ENCODE results near the gene ZIC5. TPM values are rescaled to one million over a fixed set of nuclear protein-coding genes. Genes with fewer than 3 reads are reported as not detected.

The ZIC5 gene
- total RNA-seq, 1 donor from 2014 or later, result not detected

DNA sequence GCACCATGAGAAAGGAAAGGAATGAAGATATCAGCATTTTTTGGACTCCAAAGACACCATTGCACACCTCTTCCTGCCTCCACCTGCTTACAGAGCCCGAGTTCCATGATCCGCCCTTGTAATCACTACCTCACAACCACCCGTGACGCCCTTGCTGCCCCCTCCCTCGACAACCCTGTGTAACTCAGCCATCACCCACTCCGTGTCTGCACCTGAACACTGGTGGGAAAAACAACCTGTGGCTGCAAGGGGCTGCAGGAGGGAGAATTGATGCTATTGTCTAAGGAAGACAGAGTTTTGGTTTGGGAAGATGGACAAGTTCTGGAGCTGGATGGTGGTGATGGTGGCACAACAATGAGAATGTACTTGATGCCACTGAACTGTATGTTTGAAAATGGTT is 27.0 kb downstream of the ZIC5 start:
- Histone ChIP-seq H3K9me3 (no peaks in the 10 kb centered on the region), H3K27me3 (no peaks in the 10 kb centered on the region), H3K27ac (no peak overlapping the region), H3K4me1 (no peaks in the 10 kb centered on the region), H3K36me3 (no peaks in the 10 kb centered on the region), H3K4me3 (no peak overlapping the region)
- intact Hi-C loops (cut with DNase I), result no loop called here
- TF ChIP-seq, protein P1, sequence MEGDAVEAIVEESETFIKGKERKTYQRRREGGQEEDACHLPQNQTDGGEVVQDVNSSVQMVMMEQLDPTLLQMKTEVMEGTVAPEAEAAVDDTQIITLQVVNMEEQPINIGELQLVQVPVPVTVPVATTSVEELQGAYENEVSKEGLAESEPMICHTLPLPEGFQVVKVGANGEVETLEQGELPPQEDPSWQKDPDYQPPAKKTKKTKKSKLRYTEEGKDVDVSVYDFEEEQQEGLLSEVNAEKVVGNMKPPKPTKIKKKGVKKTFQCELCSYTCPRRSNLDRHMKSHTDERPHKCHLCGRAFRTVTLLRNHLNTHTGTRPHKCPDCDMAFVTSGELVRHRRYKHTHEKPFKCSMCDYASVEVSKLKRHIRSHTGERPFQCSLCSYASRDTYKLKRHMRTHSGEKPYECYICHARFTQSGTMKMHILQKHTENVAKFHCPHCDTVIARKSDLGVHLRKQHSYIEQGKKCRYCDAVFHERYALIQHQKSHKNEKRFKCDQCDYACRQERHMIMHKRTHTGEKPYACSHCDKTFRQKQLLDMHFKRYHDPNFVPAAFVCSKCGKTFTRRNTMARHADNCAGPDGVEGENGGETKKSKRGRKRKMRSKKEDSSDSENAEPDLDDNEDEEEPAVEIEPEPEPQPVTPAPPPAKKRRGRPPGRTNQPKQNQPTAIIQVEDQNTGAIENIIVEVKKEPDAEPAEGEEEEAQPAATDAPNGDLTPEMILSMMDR (IDR thresholded peaks at IDR 0.05), result no peak
- DNase-seq (ENCODE audit: low spot score in 2 of 2), result no peak

DNA sequence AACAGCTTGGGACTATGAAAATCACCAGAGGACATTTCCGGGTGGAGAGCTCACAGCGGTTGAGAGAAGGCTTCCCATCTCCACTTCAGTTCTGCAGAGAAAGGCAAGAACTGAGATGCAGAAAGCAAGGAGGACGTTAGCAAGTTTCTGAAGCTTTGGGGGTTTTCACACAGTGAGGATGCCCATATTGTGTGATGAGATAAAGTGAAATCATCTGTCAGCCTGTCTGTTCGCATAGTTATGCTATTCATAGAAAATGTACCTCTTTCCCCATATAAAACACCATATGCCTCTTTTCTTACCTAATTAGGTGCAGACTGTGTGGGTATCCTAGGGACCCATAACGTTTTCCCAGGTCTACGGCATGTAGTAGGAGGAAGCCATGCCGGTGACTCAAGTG is 27.5 kb downstream of the ZIC5 start:
- no peaks in the 10 kb centered on the region for H3K27me3 ChIP-seq
- TF ChIP-seq, protein P1 (IDR thresholded peaks at IDR 0.05), result no peak
- H3K4me3 ChIP-seq, result no peak overlapping the region
- no peaks in the 10 kb centered on the region for H3K36me3 ChIP-seq
- DNase-seq (ENCODE audit: low spot score in 2 of 2), result no peak
- no peaks in the 10 kb centered on the region for H3K4me1 ChIP-seq
- intact Hi-C loops (cut with DNase I), result no loop called here
- H3K9me3 ChIP-seq, result no peaks in the 10 kb centered on the region
- H3K27ac ChIP-seq, result no peak overlapping the region

DNA sequence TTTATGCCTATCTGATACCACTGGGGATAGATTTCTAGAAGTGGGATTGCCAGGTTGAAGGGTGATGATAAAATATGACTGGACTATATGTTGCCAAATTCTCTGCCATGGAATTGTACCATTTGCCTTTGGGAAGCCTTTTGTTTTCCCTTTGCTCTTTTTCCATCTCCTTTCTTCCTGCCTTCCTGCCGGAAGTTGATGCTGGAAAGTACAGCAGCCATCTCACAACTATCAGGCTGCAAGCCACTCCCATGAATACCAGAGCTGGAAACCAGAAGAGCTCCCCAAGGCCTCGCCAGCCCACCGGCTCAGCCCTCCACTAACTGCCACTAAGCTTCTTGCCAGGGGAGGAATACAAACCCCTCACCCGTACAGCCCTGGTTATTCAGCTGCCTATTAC is 29.7 kb downstream of the ZIC5 start:
- Histone ChIP-seq H3K9me3 (no peaks in the 10 kb centered on the region), H3K4me1 (no peaks in the 10 kb centered on the region), H3K4me3 (no peak overlapping the region), H3K27ac (no peak overlapping the region), H3K36me3 (no peaks in the 10 kb centered on the region), H3K27me3 (no peaks in the 10 kb centered on the region)
- intact Hi-C loops (cut with DNase I), result no loop called here
- DNase-seq (ENCODE audit: low spot score in 2 of 2), result no peak
- TF ChIP-seq, protein P1 (IDR thresholded peaks at IDR 0.05), result no peak

DNA sequence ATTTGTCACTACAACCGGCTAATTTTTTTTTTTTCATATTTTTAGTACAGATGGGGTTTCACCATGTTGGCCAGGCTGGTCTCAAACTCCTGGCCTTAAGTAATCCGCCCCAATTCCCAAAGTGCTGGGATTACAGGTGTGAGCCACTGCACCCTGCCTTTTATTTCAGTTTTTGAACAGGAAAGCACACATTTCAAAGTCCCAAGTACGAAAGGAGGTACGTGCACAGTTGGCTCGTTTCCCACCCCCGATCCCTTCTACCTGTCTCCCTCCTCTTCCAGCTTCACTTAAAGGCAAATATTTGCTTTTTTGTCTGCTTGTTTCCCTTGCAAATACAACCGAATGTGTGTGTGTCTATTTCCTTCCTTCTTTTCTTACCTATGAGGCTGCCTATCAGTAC is 30.5 kb downstream of the ZIC5 start:
- no peak overlapping the region for H3K27ac ChIP-seq
- H3K36me3 ChIP-seq, result no peaks in the 10 kb centered on the region
- no peak overlapping the region for H3K4me3 ChIP-seq
- no peaks in the 10 kb centered on the region for H3K9me3 ChIP-seq
- TF ChIP-seq, protein P1 (IDR thresholded peaks at IDR 0.05), result no peak
- no peaks in the 10 kb centered on the region for H3K4me1 ChIP-seq
- intact Hi-C loops (cut with DNase I), result no loop called here
- no peak for DNase-seq (ENCODE audit: low spot score in 2 of 2)
- H3K27me3 ChIP-seq, result no peaks in the 10 kb centered on the region

DNA sequence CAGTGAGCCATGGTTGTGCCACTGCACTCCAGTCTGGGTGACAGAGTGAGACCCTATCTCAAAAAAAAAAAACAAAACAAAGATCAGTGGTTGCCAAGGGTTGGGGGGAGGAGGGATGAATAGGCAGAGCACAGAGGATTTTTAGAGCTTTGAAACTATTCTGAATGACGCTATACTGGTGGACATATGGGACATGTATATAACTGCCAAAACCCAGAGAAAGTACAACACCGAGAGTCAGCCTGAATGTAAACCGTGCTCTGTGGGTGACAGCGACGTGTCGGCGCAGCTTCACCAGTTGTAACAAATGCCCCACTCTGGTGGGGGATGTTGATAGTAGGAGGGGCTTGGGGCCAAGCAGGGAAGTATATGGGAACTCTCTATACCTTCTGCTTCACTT is 32.9 kb downstream of the ZIC5 start:
- no peaks in the 10 kb centered on the region for H3K27me3 ChIP-seq

More for the DNA sequence above, 32.9 kb downstream of the ZIC5 start:
- Histone ChIP-seq H3K4me1 (no peaks in the 10 kb centered on the region), H3K27ac (no peak overlapping the region), H3K9me3 (no peaks in the 10 kb centered on the region), H3K36me3 (no peaks in the 10 kb centered on the region), H3K4me3 (no peak overlapping the region)
- intact Hi-C loops (cut with DNase I), result no loop called here
- TF ChIP-seq, protein P1 (IDR thresholded peaks at IDR 0.05), result no peak
- DNase-seq (ENCODE audit: low spot score in 2 of 2), result no peak

All from ascending aorta (tissue), 2 donors.